A549 (cell line): Measurements from ENCODE around the gene XRCC2.
"Not testable (repeated sequence)": the region's sequence is repeated elsewhere in the genome, so short reads cannot be mapped to it uniquely, and the experiment has no call there.

ENCODE experiments used
- ATOH8 ChIP-seq: fragments of 250-450 bp; sonication (Bioruptor Pico); IDR thresholded peaks from 2 replicates; pipeline ENCODE4 v1.5.0; 2020; ENCODE audit warnings: low read depth, mild to moderate bottlenecking, moderate library complexity
- CHD2 ChIP-seq: fragments of 150-350 bp; IDR thresholded peaks from 2 replicates; pipeline ENCODE4 v1.6.1; 2014; ENCODE audit warnings: low read length; ENCODE audit not compliant: partially characterized antibody
- CTCF ChIP-seq: fragments of >200 bp; sonication (Bioruptor Twin); formaldehyde crosslinking; IDR thresholded peaks from 3 replicates; pipeline ENCODE4 v1.5.1; 2016
- EP300 ChIP-seq, 2 experiments: fragments of >200 bp; sonication (Bioruptor Twin); formaldehyde crosslinking; IDR thresholded peaks; 2 replicates in 1 of 2; 3 replicates in 1 of 2; pipeline ENCODE4 v1.6.1; 2016 to 2017
- FOSB ChIP-seq: fragments of 250-450 bp; sonication (Bioruptor Pico); IDR thresholded peaks from 2 replicates; pipeline ENCODE4 v1.5.0; 2020; ENCODE audit warnings: mild to moderate bottlenecking, moderate library complexity
- FOSL2 ChIP-seq, 2 experiments: fragments of 450-650 bp in 1 of 2; fragments of >200 bp in 1 of 2; sonication (Bioruptor Twin) in 1 of 2; formaldehyde crosslinking; IDR thresholded peaks; 2 replicates each; pipeline versions ENCODE4 v1.5.0 to v1.6.1; 2016 to 2020; ENCODE audit warnings: mild to moderate bottlenecking in 1 of 2, moderate library complexity in 1 of 2
- HOXA7 ChIP-seq: fragments of 250-450 bp; sonication (Bioruptor Pico); IDR thresholded peaks from 2 replicates; pipeline ENCODE4 v1.5.0; 2020; ENCODE audit warnings: mild to moderate bottlenecking, moderate library complexity
- MYC ChIP-seq: IDR thresholded peaks from 2 replicates; pipeline ENCODE4 v1.6.1; 2012; ENCODE audit warnings: mild to moderate bottlenecking, inconsistent platforms, low read length, improper control_type of control experiment, borderline replicate concordance
- NPAS2 ChIP-seq: fragments of 250-450 bp; sonication (Bioruptor Pico); IDR thresholded peaks from 2 replicates; pipeline ENCODE4 v1.8.0; 2022; ENCODE audit warnings: mild to moderate bottlenecking, moderate library complexity, borderline replicate concordance
- PBX3 ChIP-seq: IDR thresholded peaks from 2 replicates; pipeline ENCODE4 v1.6.1; 2012
- PHF8 ChIP-seq: fragments of 200-600 bp; sonication (generic); IDR thresholded peaks from 2 replicates; pipeline ENCODE4 v1.6.1; 2016; ENCODE audit warnings: low read depth, mild to moderate bottlenecking, antibody characterized with exemption, moderate library complexity, borderline replicate concordance
- POLR2A ChIP-seq: IDR thresholded peaks from 2 replicates; pipeline ENCODE4 v1.6.1; 2012; ENCODE audit warnings: mild to moderate bottlenecking, low read length
- USF2 ChIP-seq: fragments of 450-650 bp; IDR thresholded peaks from 2 replicates; pipeline ENCODE4 v1.6.1; 2014; ENCODE audit warnings: antibody characterized with exemption

- not testable (repeated sequence) for TF ChIP-seq CTCF; PBX3; FOSB; USF2; FOSL2 (IDR thresholded peaks at IDR 0.05); FOSL2 (CRISPR knock-in tag; IDR thresholded peaks at IDR 0.05); PHF8; POLR2A; MYC; NPAS2 (CRISPR knock-in tag); ATOH8 (CRISPR knock-in tag); HOXA7 (CRISPR knock-in tag); CHD2; EP300 (IDR thresholded peaks at IDR 0.05)
These were observed 16.3 kb upstream of the XRCC2 start for GRCh38 chr7:152692196-152692595.
